Prostate gland (tissue), 2 donors: ENCODE data around the gene RAB40C. TPM values are rescaled to one million over a fixed set of nuclear protein-coding genes. Genes with fewer than 3 reads are reported as not detected.

ENCODE experiments used
- DNase-seq: peaks from one replicate; pipeline ENCODE4 v3.0.0-alpha.2; 2019; ENCODE audit warnings: low spot score
- H3K27ac ChIP-seq, 2 donors: fragments of 200-600 bp; sonication (generic); 2 replicates each; pipeline ENCODE4 v1.5.1; 2017 to 2019
- H3K27me3 ChIP-seq: fragments of 200-600 bp; sonication (generic); replicated peaks from 2 replicates; pipeline ENCODE4 v1.5.1; 2019; ENCODE audit not compliant: insufficient read depth
- H3K36me3 ChIP-seq, 2 donors: fragments of 200-600 bp; sonication (generic); 1 replicate in 1 of 2; 2 replicates in 1 of 2; pipeline versions ENCODE4 v1.5.1 to v1.8.1; 2017 to 2019
- H3K4me1 ChIP-seq: fragments of 200-600 bp; sonication (generic); replicated peaks from 2 replicates; pipeline ENCODE4 v1.5.1; 2019
- H3K4me3 ChIP-seq, 2 donors: fragments of 200-600 bp; sonication (generic); 2 replicates each; pipeline ENCODE4 v1.5.1; 2017 to 2019
- H3K9me3 ChIP-seq: fragments of 200-600 bp; sonication (generic); 2 replicates; pipeline ENCODE4 v1.5.1; 2017
- POLR2A ChIP-seq: fragments of 450-650 bp; IDR thresholded peaks from one replicate; pipeline ENCODE4 v1.6.1; 2016; ENCODE audit warnings: antibody characterized with exemption, mild to moderate bottlenecking
- POLR2AphosphoS5 ChIP-seq: sonication (generic); formaldehyde crosslinking; IDR thresholded peaks from one replicate; pipeline ENCODE4 v1.6.1; 2017; ENCODE audit warnings: antibody characterized with exemption
- WGBS: methylation state at CpG from one replicate; pipeline ENCODE4 v1.1.5; 2018; 5-methylcytosine and 5-hydroxymethylcytosine counted together
- intact Hi-C: fragments of 100-400 bp; cut with DNase I; formaldehyde crosslinking; loops from one replicate; pipeline ENCODE4 v1.14.2; 2022
- total RNA-seq, 2 donors: library from RNA; depleted of rRNA; stranded (reverse); fragments of >200 nt; gene quantifications; one replicate each; pipeline ENCODE4 v1.1.0, GENCODE V29; 2016
- TF ChIP-seq, protein P1 (sequence below), 4 experiments: fragments of 200-600 bp in 2 of 4; fragments of 450-650 bp in 2 of 4; sonication (generic) in 2 of 4; IDR thresholded peaks; 1 replicate in 3 of 4; 2 replicates in 1 of 4; pipeline ENCODE4 v1.5.1; 2016 to 2019; ENCODE audit warnings: antibody characterized with exemption in 4 of 4, mild to moderate bottlenecking in 2 of 4, moderate library complexity in 2 of 4

RAB40C gene
- total RNA-seq, 2 donors from 2014 or later = 41.8 to 68.0 TPM

DNA sequence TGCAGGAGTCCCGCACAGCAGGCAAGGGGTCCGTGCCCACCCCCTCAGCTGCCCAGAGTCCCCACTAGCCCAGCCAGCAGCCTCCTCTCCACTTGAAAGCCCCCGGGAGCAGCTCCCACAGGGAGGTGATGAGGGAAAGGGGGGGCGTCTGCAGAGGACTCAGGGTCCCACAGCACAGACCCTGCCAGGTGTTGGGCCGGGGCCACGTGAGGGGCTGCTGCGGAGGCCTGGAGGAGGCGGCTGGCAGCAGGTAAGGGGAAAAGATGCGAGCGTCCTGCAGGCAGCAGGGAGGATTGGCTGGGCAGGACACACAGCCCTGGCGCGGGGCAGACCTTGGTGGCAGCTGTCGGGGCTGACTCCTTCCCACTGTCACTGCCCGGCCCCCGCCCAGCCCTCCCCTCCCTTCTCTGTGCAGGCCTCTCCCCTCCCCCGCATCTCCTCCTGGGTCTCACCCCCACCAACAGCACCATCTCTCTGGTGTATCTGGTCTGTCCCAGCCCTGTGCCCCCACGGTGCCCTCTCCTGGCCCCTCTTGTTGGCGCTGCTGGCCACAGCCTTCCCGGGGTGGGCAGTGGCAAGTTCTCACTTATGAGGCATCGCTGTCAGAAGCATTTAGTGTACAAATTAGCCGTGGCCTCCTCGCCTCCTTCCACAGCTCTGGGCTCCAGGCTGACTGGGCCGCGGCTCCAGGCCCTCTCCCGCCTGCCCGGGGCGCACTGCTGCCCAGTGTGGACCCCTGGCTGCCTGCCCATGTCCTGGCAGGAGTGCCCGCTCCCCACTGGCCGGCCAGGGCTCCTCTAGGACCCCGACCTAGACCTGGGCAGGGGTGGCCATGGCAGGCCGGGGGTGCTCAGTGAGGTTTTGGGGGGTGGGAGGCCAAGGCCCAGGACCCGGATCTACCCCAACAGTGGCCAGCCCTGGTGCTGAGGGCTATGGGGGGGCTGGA lies 34.1 kb upstream of the RAB40C start:
- no peak for DNase-seq

DNA sequence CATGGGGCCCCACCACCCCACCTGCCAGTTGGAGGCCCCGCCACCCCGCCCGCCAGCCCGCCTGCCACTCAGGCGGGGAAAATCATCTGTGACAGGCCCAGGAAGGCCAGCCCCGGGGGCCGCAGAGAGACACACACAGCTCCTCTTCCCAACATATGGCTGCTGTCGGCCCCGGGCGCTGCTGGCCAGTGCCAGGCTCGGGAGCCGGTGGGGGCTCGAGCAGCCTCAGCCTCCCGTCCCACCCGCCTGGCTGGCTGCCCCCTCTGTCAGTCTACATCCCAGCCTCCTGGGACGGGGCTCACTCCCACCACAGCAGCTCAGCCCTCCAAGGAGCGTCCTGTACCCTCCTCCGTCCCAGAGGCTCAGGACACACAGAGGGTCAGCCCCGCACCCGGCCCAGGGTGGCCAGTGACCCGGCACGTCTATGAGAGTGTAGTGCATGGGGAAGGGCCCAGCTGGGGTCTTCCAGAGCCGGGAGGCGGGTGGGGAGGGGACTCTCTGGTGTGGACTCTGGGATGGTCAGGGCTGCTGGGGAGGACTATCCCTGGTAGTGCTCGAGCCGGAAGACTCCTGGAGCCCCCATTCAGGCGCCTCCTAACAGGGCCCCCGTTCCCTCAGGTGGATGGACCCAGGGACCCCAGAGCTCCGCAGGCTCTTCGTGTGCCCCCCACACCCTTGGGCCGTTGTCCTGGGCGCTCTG lies 33.2 kb upstream of the RAB40C start:
- Histone ChIP-seq H3K4me1 (no peaks in the 10 kb centered on the region), H3K4me3 (no peak overlapping the region), H3K9me3 (no peaks in the 10 kb centered on the region), H3K27me3 (peaks cover 9% of the 10 kb centered on the region), H3K27ac (no peak overlapping the region), H3K36me3 (no peaks in the 10 kb centered on the region)
- intact Hi-C loops = no loop called here
- WGBS = 91% methylated on average over 31 of the region's 32 CpGs
- no peak for DNase-seq
- TF ChIP-seq, protein P1, sequence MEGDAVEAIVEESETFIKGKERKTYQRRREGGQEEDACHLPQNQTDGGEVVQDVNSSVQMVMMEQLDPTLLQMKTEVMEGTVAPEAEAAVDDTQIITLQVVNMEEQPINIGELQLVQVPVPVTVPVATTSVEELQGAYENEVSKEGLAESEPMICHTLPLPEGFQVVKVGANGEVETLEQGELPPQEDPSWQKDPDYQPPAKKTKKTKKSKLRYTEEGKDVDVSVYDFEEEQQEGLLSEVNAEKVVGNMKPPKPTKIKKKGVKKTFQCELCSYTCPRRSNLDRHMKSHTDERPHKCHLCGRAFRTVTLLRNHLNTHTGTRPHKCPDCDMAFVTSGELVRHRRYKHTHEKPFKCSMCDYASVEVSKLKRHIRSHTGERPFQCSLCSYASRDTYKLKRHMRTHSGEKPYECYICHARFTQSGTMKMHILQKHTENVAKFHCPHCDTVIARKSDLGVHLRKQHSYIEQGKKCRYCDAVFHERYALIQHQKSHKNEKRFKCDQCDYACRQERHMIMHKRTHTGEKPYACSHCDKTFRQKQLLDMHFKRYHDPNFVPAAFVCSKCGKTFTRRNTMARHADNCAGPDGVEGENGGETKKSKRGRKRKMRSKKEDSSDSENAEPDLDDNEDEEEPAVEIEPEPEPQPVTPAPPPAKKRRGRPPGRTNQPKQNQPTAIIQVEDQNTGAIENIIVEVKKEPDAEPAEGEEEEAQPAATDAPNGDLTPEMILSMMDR (IDR thresholded peaks at IDR 0.05) = no peak
- TF ChIP-seq POLR2AphosphoS5 (no peak), POLR2A (no peak)

More for the DNA sequence above, 34.1 kb upstream of the RAB40C start:
- intact Hi-C loops = no loop called here
- 80% methylated on average over 30 of the region's 32 CpGs for WGBS
- H3K4me3 ChIP-seq = no peak overlapping the region
- H3K4me1 ChIP-seq = no peaks in the 10 kb centered on the region
- peaks cover 5% of the 10 kb centered on the region for H3K27me3 ChIP-seq
- H3K9me3 ChIP-seq = no peaks in the 10 kb centered on the region
- TF ChIP-seq, protein P1 (IDR thresholded peaks at IDR 0.05) = no peak
- TF ChIP-seq POLR2AphosphoS5 (no peak), POLR2A (no peak)
- H3K36me3 ChIP-seq = no peaks in the 10 kb centered on the region
- no peak overlapping the region for H3K27ac ChIP-seq

GRCh38 chr16:557463-558297 lies 32.2 kb upstream of the RAB40C start:
- H3K9me3 ChIP-seq = no peaks in the 10 kb centered on the region
- no peak overlapping the region for H3K27ac ChIP-seq
- peaks cover 9% of the 10 kb centered on the region for H3K27me3 ChIP-seq
- no peak for DNase-seq
- H3K4me3 ChIP-seq = no peak overlapping the region
- H3K4me1 ChIP-seq = no peaks in the 10 kb centered on the region
- 85% methylated on average over 19 of the region's 23 CpGs for WGBS
- TF ChIP-seq POLR2AphosphoS5 (no peak), POLR2A (no peak)
- TF ChIP-seq, protein P1 (IDR thresholded peaks at IDR 0.05) = no peak
- H3K36me3 ChIP-seq = no peaks in the 10 kb centered on the region
- intact Hi-C loops = no loop called here

DNA sequence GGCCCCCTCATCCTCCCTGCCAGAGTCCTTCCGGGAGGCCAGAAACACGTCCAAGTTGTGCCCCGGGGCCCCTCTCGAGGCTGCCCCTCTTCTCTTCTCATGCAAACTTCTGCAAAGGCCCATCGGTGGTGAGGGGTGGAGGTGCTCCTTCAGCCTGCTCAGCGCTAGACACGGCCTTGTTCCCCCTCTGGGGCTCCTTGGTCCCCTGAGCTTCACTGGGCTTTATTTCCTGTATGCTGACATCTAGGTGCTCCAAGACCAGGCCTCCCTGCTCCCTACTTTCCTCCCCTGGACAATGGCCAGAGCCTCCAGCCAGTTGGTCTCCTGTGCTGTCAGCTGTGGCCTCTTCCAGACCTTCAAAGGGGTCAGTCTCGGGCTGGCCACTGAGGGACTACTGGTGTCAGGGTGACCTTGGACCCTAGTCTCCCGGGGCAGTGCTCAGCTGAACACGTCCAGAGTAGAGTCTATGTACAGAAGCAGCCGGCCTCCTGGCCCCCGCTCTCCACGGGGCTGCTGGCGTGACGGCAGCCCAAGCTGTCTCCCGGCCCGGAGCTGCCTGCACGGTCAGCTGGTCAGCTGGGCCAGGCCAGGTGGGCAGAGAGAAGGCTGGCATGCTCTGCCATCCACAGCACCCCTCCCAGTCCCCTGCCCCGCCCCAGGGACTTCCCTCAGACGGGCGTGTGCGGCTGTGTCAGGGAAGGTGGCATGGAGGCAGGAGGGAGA lies 31.4 kb upstream of the RAB40C start:
- no peaks in the 10 kb centered on the region for H3K36me3 ChIP-seq
- 73% methylated on average over 17 of the region's 22 CpGs for WGBS
- H3K27me3 ChIP-seq = peaks cover 9% of the 10 kb centered on the region
- no peak for DNase-seq
- TF ChIP-seq, protein P1 (IDR thresholded peaks at IDR 0.05) = no peak
- TF ChIP-seq POLR2AphosphoS5 = no peak
- TF ChIP-seq POLR2A = no peak
- no peaks in the 10 kb centered on the region for H3K4me1 ChIP-seq
- intact Hi-C loops = no loop called here
- H3K9me3 ChIP-seq = no peaks in the 10 kb centered on the region
- no peak overlapping the region for H3K4me3 ChIP-seq
- H3K27ac ChIP-seq = no peak overlapping the region
